ENCODE results near the gene PIM3.

- TF ChIP-seq, protein P1, sequence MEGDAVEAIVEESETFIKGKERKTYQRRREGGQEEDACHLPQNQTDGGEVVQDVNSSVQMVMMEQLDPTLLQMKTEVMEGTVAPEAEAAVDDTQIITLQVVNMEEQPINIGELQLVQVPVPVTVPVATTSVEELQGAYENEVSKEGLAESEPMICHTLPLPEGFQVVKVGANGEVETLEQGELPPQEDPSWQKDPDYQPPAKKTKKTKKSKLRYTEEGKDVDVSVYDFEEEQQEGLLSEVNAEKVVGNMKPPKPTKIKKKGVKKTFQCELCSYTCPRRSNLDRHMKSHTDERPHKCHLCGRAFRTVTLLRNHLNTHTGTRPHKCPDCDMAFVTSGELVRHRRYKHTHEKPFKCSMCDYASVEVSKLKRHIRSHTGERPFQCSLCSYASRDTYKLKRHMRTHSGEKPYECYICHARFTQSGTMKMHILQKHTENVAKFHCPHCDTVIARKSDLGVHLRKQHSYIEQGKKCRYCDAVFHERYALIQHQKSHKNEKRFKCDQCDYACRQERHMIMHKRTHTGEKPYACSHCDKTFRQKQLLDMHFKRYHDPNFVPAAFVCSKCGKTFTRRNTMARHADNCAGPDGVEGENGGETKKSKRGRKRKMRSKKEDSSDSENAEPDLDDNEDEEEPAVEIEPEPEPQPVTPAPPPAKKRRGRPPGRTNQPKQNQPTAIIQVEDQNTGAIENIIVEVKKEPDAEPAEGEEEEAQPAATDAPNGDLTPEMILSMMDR (IDR thresholded peaks at IDR 0.05; ENCODE audit: low read length): no peak
- TF ChIP-seq EZH2 (optimal IDR thresholded peaks at IDR 0.05; ENCODE audit: low read depth, low read length): no peak
Measured at GRCh38 chr22:50007057-50007511, 46.5 kb downstream of the PIM3 start.

All from MM.1S (cell line).